GM19455 (cell line): Measurements from ENCODE around the gene C22orf23.
"Not testable (repeated sequence)": the region's sequence is repeated elsewhere in the genome, so short reads cannot be mapped to it uniquely, and the experiment has no call there.

Source experiments
- ATAC-seq: cut with Tn5 transposase; IDR thresholded peaks from one replicate; pipeline ENCODE4 v1.9.1; 2021; ENCODE audit not compliant: unreplicated experiment

The C22orf23 gene

DNA sequence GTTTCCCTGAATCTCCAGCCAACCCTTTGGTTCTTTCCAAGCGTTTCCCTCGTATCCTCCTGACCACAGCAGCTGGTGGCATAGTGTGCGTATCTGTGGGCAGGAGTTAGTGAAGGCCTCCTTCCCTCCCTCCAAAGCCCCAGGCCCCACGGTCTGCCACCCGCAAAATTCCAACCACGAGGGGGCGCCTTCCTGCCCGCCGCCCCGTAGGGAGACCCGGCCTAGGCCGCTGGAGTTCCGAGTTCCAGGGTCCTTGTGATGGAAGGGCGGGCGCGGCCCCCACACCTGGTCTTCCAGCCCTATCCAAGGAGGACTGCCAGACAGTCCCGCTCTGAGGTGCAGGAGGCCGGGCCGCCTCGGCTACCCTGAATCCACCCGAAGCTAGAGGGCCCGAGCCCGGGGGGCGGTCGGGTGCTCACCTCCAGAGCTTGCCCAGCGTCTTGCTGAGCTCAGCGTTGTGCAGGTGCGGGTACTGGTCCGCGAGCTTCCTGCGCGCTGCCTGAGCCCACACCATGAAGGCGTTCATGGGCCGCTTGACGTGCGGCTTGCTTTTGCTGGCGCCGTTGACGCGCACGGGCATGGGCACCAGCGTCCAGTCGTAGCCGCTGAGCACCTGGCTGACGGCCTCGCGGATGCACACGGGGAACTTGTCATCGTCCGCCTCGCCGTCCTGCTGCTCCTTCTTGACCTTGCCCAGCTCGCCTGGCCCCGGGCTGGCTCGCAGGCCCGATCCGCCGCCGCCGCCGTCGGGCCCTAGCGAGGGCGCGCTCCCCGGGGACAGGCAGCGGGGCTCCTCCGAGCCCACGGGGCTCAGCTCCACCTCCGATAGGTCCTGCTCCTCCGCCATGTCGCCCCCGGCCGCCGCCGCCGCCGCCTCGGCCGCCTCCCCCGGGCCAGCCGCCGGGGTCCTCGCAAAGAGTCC is 29.8 kb upstream of the C22orf23 start:
- ATAC-seq, result no peak

DNA sequence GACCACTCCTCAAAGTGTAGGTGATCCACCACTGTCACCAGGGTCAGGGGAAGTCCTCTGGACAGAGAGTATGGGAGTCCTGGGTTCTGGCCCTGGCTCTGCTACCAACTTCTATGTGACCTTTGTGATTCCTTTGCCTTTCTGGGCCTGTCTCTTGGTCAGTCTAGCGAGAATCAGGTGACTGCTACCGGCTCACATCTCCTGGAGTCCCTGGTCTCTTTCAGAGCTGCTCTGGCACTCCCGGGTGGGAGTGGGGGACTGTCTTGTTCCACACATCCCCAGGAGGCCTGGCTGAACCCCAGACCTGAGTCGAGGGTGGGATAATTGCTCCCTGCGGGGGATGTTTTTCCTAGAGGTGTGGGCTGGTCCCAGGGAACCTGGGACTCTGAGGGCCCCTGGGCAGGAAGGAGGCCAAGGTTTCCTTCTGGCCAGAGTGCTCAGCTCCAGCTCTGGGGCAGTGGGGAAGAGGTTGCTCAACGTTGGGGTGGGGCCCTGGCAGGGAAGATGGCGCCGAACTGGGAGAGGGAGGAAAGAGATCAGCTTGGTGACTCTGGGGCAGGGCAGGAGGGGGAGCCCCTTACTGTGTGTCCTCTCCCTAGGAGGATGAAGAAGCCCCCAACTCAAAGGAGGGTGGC is 28.9 kb upstream of the C22orf23 start:
- no peak for ATAC-seq

DNA sequence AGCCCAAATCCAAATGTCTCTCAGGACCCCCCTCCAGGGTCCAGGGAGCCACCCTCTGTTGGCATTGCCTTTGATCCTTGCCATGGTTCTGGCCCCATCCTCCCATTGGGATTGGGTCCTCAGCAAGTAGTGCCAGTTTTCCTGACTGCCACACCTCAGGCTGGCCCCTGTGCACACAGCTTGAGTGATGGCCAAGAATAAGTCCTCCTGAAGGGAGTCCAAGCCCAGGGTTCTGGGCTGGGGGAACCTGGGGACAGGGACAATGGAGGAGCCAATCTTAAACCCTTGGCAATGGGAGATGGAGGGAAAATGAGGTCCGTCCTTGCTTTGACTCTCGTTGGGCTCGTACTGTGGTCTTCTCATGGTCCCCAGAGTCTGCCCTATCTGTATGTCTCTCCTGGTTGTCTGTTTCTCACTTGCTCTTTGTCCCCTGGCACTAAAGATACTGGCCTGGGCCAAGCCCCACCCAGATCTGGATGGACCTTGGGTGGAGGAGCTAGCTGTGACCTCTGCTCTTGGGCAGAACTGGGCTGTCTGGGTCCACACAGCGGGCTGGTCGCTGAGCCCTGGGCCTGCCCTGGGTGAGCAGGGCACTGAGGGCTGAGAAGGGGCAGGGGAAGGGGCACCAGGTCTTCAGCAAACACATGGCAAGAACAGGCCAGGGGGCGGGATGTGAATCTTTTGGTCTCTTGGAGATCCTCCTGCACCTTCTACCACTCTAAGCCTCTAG is 28.0 kb upstream of the C22orf23 start:
- no peak for ATAC-seq

DNA sequence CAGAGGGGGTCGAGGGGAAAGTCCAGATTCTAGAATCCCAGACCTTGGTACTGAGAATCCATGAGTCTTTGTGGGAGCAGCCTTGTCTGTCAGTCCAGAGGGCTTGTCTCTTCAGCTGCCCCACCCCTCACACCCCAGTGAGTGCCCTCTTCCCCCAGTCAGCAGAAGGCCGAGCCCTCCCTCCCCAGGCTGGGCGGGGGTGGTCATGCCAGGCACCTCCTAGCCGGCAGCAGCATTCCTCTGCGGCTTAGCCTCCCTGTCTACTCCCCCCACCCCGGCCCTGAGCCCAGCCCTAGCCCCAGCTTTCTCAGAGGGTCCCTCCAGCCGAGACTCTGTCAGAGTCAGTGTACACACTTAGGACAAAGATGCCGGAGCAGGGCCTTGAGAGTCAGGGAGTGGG is 26.4 kb upstream of the C22orf23 start:
- ATAC-seq, result no peak

DNA sequence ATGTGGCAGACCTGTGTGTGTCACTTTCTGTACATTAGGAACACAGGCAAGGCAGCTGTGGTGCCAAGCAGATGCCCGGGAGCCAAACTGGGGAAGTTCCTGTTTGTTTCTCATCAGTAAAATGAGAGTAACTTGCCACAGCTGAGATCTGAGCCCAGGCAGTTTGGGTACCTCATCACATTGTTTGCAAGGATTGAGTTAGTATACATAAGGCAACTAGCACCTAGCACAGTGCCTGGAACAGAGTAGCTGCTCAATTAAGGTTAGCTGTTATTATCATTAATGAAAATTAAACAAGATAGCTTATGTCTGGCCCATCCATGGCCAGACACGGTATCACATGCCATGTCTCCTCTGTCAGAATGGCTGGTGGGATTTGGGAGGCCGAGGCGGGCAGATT is 23.1 kb upstream of the C22orf23 start:
- no peak for ATAC-seq

DNA sequence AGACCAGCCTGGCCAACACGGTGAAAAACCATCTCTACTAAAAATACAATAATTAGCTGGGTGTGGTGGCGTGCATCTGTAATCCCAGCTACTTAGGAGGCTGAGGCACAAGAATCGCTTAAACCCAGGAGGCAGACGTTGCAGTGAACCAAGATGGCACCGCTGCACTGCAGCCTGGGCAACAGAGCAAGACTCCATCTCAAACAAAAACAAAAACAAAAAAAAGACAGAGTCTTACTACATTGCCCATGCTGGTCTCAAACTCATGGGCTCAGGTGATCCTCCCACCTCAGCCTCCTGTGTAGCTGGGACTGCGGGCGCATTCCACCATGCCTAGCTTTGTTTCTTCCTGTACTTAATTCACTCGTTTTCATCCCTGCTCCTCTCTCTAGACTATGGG is 22.6 kb upstream of the C22orf23 start:
- not testable (repeated sequence) for ATAC-seq

DNA sequence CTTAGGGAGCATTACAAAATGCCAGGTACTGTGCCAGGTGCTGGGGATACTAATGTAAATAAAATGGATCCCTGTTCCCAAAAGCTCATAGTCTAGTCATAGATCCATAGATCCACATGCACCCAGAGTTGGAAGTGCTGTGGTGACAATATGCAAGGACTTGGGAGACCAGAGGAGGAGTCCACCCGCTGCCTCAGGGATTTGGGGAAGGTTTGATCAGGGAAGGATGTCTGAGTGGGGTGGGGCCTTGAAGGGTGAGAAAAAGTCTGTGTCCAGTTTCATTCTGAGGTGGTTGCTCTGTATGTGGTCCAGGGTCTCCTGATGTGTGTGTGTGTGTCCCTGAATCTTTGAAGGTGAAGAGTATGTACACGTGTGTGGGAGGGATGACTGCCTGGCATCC is 21.8 kb upstream of the C22orf23 start:
- ATAC-seq, result no peak

DNA sequence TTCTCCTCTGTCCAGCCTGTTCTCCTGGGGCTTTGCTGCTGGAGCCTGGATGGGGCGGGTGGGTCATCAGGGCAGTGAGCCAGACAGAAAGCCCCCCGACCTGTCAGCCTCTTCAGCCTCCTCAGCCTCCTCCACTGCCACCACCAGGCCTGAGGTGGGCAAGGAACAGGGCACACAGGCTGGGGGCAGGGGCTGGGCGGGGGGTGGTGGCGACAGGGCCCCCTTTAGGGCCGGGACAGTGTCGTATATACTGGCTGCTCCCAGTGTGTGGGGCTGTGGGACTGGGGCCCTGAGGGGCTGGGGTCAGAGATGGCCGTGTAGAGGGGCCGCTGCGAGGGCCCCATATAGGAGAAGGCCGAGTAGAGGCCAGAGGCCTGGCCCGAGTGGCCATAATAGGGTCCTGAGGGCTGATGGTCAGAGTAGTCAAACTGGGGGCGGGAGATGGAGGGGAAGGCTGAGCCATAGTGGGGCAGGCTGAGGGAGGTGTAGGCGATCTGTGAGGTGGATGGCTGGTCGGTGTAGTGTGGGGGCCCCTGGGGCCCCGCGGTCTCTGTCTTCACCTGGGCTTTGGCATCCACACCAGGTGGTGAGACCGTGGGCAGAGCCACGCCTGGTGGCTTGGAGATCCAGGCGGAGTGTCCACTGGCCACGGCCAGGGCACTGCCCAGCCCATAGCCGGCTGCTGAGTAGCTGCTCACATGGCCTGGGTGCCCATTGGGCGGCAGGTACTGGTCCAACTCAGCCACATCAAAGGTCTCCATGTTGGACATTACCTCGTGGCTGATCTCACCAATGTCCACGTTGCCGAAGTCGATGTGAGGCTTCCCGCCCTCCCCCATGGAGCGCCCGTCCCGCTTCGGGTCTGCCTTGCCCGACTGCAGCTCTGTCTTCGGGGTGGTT is 20.1 kb upstream of the C22orf23 start:
- no peak for ATAC-seq

DNA sequence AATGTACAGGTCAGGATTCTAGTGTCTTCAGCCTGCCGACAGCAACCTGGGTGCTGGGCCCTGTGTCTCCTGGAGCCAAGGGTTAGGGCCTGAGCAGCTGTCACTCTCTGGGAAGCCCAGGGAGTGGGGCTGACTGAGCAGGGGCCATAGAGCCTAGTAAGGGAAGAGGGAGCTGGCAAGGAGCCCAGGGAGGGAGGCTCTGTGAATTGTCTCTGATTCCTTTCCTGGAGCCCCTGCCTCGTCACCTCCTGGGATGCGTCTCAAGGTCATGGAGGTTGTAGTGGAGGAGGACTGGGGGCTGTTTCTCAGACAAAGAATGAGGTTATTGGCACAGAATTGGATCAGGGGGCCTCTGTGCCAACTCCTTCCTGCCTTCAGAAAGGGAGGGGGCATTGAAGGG is 19.1 kb upstream of the C22orf23 start:
- no peak for ATAC-seq

DNA sequence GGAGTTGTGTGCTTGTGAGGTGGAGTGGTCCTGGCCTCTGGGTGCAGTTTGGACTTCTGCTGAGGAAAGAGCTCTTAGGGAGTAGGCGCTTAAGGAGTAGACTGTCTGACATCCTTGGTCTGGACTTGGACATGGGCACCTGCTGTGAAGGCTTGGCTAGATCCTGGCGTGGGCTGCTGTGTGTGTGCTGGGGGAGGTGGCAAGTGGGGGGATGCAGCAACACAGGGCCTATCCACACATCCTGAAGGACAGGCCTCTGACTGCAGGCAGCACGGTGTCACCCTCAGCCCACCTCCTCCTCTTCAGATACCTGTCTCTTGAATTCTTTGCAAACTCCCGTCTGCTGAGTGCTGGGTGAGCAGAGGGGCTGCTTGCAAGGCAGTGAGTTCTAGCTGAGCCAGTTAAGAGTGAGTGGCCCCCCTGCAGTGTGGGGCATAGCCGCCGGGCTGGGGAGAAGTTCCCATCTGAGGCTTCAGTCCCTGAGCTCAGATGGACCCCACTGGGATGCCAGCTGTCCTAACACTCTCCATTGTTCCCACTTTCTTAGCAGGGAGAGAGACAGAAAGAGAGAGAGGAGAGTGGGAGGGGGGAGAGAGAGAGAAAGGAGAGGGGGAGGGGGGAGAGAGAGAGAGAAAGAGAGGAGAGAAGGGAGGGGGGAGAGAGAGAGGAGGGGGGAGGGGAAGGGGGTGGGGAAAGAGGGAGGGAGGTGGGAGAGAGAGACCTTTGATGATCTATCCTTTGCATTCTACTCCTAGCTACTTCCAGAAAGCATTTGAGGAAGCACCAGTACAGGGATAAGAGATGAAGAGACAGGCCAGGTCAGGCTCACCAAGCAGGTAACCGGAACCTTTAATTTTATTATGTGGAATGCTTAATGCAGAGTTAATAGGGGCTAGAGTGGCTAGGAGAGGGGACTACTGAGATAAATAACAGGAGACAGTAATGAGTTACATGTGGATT is 18.4 kb upstream of the C22orf23 start:
- ATAC-seq, result no peak

DNA sequence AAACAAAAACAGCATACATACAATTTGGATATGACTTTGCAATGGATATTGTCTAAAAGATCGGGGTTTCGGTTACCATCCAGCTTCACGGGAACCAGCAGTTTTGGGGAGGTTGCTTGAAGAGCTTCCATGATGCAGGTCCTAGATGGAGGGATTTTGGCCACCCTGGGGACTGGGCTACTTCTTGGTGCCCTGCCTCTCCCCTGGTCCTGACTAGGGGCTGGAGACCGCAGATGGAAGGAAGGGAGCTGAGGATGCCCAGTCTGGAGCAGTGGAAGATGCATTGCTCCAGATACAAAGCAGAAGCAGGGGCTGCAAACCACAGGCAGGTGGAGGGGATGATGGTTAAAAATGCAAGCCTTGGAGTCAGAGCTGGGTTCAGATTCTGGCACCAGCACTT is 17.5 kb upstream of the C22orf23 start:
- ATAC-seq, result no peak

DNA sequence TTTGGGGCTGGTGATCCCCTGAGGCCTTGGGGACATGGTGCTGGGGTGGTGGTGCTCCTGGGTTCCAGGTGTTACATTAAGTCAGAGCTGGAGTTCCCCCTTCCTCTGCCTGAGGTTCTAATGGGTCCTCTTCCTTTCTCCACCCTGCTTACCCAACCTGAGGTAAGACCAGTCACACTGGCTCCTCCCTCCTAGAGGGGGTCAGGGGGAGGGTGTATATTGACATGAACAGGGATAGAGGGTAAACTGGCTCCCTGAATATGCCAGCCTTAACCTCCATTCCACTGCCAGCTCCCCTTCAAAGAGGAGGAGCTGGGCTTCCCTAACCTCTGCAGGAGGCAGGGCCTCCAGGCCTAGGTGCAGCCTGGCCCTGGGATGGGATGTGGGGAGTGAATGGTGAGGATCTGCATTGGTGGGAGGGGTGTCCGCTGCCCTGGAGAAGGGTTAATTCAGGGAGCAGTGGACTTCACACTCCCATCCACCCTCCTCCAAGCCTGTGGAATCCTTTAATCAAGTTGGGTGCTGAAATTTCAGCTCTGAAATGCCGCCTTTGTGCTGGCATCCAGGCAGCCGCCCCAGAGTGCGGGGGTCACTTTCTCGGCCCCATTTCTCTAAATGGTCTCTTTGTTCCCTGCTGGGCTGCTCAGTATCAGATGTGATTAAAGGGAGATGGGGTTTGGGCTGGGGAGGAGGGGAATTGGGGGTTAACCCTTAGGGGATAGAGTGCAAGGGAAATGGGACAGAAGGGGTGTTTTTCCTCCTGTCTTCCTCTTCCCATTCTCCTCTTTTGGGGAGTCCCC is 15.3 kb upstream of the C22orf23 start:
- no peak for ATAC-seq

DNA sequence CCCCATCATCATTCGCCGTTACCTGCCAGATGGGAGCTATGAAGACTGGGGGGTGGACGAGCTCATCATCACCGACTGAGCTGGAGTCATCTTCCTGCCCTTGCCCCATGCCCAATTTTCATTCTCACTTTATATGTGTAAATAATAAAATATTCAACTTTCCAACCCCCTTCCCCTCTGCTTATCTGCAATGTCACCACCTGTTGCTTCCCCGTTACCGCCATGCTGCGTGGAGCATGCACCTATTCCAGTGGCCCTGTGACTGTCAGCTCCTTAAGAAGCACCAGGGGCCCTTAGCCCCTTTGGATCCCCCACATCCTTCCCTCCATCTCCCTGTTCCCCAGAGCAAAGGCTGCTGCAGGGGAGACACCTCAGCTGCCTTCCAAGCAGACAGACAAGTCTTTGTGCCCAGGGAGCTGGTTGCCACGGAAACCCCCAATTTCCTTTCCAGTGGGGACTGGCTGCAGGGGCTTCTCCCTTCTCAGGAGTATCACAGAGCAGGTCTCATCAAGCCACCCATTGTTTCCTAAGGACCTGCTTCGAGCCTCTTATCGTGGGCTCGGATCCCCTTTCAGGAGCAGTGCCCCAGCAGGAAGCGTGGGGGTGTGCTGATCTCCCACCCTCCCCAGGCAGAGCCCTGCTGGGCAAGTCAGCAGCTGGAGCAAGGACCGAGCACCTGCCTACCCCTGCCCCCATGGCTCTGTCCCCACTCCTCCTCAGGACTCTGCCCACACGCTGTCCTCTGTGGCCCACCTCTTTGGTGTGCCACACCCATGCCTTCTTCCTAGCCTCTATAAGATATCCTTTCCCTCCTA is 14.4 kb upstream of the C22orf23 start:
- ATAC-seq, result no peak

DNA sequence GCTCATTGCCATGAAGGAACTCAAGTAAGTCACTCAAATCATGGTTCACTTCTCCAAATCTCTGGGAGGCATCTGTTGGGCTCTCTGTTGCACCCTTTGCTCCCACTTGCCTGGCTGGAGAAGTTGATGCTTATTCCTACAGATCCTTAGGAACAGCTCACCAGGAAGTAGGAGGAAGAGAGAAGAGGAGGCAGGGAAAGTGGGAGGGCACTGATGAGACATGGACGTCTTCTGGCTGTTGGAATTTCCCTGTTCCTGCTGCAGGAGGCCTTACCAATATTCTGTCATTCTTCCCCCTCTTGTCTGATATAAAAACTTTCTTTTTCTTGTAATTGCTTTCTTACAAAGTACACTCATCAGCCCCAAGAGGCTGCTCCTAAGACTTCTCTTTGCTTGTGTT is 13.7 kb upstream of the C22orf23 start:
- ATAC-seq, result no peak

DNA sequence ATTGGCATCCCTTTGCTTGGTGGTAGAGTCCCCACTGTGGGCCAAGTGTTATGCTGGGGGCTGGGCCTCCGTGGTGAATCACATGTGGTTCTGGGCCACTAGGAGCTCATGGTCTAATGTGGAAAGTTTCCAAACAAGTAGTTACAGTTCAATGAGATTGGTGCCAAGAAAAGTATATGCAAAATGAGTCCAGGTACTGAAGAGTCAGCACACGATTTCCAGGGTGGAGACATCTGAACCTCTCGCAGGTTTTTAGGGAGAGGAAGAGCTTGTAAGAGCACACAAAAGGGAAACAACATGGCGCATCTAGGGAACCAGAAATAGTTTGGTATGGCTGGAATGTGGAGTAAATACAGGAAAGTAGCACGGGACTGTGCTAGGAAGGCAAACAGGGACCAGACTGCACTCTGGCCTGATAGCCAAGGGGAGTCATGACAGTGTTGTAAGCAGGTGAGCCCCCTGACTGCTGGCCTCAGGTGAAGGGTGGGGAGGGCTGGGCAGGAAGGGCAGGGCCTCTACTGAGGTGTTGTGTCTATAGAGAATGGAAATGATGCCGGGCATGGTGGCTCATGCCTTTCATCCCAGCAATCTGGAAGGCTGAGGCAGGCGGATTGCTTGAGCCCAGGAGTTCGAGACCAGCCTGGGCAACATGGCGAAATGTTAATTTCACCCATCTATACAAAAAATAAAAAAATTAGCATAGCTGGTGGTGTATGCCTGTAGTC is 12.7 kb upstream of the C22orf23 start:
- no peak for ATAC-seq

DNA sequence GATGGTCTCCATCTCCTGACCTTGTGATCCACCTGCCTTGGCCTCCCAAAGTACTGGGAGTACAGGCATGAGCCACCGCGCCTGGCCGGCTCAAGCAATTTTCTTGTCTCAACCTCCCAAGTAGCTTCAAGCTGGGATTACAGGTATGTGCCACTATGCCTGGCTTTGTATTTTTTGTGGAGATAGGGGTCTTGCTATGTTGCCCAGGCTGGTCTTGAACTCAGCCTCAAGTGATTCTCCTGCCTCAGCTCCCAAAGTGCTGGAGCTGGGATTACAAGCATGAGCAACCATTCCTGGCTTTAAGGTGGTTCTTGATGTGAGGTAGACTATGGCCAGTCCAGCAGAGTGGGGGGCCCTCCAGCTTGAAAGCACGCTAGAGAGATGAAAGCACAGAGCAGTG is 7.7 kb upstream of the C22orf23 start:
- no peak for ATAC-seq

DNA sequence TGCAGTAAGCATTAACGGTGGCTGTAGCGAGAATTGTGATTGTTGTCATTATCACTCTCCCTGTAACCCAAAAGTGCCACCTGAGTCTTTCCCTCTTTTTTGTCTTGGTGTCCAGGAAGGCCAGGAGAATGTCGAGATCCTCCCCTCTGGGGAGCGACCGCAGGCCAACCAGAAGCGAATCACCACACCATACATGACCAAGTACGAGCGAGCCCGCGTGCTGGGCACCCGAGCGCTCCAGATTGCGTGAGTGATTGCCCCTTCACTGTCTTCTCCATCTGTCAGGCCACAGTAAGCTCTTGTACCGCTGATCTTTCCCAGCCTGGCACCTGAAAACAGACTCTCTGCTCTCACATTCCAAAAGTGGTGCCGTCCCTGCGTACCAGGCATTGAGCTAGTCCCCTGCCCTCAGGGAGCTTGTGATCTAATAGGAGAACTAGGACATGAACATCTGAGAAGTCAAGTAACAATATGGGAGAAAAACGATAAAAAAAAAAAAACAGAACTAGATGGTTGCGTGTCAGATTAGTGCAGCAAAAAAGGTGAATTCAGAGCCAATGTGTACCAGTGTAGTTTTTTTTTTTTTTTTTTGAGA is 5.9 kb upstream of the C22orf23 start:
- no peak for ATAC-seq
